Left colon (tissue), 2 donors: Measurements from ENCODE around the gene SAMD11. TPM values are rescaled to one million over a fixed set of nuclear protein-coding genes. Genes with fewer than 3 reads are reported as not detected.

Experiments
- ATAC-seq: fragments of 200-7000 bp; cut with Tn5 transposase; one replicate; pipeline ENCODE4 v1.9.1; 2020; ENCODE audit warnings: mild to moderate bottlenecking, moderate library complexity
- DNase-seq, 2 donors: peaks; one replicate each; pipeline ENCODE4 v3.0.0-alpha.2; 2020
- intact Hi-C, 2 donors: fragments of 100-400 bp; cut with DNase I in 1 of 2; cut with micrococcal nuclease in 1 of 2; formaldehyde crosslinking; loops; one replicate each; pipeline versions ENCODE4 v1.11.2 to v1.14.0; 2022; cut with DNase I, micrococcal nuclease
- total RNA-seq, 2 donors: library from RNA; stranded (reverse); fragmentation: NEBNext Ultra II Directional; extraction: Animal tissue kit (Norgen Biotek cat#: 25700); gene quantifications; one replicate each; pipeline ENCODE4 v1.2.1, GENCODE V29; 2021
- donor health status: DM: no; HTN: no; CAD: no.
- donor health status: DM: yes; HTN: yes; CAD: no.

The SAMD11 gene
- total RNA-seq, 2 donors from 2014 or later: 1.6 to 5.1 TPM

DNA sequence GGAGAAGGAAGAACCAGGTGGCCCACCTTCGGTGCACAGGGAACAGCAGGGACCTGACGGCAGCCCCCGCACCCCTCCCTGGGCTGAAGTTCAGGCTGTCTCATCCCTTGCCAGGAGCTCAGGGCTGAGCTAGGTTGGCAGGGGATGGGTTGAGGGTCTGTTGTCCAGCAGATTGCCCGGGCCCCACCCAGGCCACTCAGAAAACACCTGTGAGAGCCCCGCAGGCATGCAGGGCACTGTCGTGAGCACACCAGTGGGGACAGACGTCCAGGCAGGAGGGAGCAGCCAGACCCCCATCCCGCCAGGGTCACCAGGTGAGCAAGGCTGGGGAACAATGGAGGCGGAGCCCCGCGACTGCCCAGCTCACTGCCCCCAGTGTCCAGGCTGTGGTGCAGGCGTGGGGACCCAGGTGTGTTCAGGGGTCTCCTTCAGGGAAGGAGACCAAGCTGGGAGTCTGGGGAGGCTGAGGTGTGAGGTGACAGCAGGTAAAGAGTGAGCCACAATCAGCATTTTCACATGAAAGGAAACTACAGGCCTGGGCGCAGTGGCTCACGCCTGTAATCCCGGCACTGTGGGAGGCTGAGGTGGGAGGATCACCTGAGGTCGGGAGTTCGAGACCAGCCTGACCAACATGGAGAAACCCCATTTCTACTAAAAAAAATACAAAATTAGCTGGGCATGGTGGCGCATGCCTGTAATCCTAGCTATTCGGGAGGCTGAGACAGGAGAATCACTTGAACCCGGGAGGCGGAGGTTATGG is 9.4 kb upstream of the SAMD11 start:
- peak in 1 of 2 donors; percentile 11 for DNase-seq
- intact Hi-C loops: loop anchor here in 1 of 2 donors (10.0 kb wide), 1 partner anchor 60 kb away; no protein-coding TSS in a partner anchor
- ATAC-seq: no peak

DNA sequence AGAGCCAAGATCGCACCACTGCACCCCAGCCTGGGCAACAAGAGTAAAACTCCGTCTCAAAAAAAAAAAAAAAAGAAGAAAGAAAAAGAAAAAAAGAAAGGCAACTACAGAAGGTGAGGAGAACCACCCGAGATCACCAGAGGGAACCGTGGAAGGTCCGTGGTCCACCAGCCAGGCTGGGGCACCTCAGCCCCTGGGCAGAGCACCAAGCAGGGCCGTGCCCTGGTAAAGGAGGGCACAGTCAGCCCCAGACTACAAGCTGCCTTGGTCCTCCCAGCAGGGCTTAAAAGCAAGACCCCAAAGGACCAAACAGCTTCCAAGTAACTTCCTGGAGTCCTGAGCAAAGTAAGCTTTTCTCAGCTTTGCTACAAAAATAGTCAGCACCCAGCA is 8.8 kb upstream of the SAMD11 start:
- ATAC-seq (no peak), DNase-seq (no peak)
- intact Hi-C loops: loop anchor here in 1 of 2 donors (10.0 kb wide), 1 partner anchor 60 kb away; no protein-coding TSS in a partner anchor

DNA sequence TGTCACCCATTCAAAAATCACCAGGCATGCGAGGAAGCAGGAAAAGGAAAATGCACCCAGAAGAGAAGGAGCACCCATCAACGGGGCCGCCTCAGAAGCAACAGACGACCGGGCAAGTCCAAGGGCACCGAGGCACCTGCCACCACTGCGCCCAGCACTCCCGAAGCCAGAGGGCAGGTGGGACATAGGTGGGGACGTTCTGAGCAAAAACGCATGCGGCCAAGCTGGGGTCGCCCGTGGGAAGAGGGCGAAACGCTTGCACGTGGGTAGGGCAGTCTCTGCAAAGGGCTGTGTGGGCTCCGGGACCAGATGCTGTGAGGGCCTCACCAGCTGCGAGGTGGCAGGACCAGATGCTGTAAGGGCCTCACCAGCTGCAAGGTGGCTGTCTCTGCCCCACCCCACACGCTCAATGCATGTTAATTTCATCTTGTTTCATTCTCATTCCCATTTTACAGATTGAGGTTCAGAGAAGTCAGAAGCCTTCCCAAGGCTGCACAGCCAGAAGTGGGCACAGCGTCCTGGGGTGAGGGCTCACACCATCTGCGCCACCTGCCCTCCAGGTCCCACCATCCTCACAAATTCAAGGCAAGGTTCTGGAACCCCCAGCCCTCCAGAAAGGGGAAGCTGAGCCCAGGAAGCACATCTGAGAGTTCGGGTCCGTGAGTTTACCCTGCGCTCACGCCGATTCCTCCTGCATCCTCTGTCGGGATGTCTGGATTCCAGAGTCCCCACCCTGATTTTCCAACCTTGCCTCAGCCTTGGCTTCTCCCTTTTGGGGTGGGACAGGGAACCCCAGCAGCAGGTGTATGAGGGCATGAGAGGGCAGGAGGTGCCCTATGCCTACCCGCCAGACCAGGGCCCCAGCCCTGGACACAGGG is 8.2 kb upstream of the SAMD11 start:
- DNase-seq (peak in 1 of 2 donors; percentile 14), ATAC-seq (no peak)
- intact Hi-C loops: loop anchor here in 1 of 2 donors (10.0 kb wide), 1 partner anchor 59 kb away; no protein-coding TSS in a partner anchor

DNA sequence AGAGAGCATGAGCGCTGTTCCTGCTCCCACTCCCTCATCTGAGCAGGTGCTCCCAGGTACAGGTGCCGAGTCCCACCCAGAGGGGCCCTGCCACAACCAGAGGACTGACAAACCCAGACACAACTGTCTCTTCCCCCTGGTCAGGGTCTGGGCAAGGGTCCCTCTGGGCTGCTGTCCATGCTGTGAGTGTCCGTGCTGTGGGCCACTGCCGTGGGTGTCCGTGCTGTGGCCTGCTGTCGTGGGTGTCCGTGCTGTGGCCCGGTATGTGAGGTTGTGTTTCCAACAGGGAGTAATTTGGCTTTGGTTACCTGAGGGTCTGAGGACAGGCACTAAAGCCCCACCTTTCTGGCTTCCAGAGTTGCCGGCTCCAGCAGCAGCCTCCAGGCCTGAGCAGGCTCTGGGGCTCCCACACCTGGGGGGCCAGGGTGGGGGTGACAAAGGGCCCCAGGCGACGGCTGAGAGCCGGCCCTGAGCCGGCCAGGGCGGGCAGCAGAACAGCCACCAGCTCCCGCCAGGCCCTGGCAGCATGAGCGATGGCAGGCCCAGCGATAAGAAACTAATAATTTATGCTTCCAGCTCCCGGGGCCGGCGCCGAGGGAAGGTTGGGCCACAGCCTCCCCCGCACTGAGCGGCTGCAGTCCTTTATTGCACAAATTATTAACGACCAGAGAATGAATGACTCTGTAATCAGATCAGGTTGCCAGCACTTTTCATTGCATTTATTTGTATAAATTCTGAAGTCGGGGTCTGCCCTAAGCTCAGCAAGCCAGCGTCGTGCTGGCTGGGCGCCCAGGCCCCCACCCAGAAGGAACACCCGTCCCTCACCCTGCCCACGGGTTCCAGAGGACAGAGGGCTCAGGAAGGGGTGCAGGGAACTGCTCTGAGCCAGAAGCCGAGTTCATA is 7.3 kb upstream of the SAMD11 start:
- intact Hi-C loops: loop anchor here in 1 of 2 donors (10.0 kb wide), 1 partner anchor 58 kb away; no protein-coding TSS in a partner anchor
- ATAC-seq (no peak), DNase-seq (peak in 1 of 2 donors; percentile 3)

DNA sequence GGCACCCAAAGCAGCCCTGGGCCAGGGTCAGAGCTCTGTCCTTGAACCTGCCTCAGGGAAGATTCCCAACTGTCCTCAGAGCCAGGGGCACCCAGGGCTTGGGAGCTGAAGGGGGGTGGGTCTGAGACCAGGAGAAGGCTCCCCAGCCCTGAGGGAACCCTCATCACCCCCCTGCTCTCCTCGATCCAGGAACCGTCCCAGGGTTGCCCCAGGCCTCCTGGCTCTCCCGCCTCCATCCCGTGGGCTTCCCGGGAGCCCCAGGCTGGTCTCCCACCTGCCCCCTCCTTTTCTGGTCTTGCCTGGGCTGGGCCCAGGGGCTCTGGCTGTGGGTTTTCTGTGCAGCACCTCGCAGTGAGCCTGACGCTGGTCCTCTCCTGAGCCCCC is 6.7 kb upstream of the SAMD11 start:
- DNase-seq (no peak), ATAC-seq (no peak)
- intact Hi-C loops: loop anchor here in 1 of 2 donors (10.0 kb wide), 1 partner anchor 58 kb away; no protein-coding TSS in a partner anchor

DNA sequence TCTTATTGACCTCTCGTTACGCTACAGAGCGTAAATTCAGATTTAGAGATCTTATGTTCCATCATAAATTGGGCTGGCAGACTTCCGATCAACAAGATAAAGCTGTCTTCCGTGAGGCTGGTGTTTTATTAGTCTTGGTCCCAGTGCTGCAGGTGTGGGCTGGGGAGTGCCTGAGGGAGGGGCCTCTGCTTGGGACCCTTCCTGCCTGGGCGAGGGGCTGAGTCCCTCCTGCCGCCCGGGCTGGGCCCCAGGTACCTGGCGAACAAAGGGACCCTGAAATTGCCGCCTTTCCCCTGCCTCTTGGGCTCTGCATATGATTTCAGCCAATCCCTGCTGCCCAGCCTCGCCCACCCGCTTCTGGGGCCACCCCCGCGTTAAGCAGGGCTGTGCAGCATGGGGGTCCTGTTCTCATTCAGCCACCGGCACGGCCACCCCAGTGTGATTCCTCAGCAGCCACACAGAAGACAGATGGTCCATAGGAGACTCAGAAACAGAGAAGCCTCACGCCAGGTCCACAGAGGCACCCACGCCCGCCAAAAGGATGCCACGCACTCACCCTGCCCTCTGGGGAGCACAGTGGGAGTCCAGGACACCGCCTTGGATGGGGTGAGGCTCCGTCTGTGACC is 6.1 kb upstream of the SAMD11 start:
- ATAC-seq: no peak
- intact Hi-C loops: loop anchor here in 1 of 2 donors (10.0 kb wide), 1 partner anchor 57 kb away; no protein-coding TSS in a partner anchor
- peak in 1 of 2 donors; percentile 3 for DNase-seq

DNA sequence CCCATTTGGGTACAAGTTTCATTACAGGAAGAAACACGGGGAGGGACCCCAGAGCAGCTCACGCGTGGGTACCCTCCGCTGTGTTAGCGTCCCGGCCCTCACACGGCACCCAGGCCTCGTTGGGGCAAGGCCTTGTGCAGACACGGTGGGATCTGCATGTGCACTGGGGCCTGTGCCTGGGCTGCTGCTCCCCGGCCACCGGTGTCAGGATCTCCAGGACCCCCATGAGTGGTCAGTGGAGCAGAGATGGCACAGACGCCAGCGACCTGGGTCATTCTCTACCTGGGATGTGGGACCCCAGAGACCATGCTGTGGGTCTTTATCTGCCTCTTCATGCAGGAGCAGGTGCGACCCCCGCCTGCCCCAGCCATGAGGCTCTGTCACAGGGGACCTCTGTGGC is 5.4 kb upstream of the SAMD11 start:
- peak in 1 of 2 donors; percentile 3 for DNase-seq
- intact Hi-C loops: loop anchor here in 1 of 2 donors (10.0 kb wide), 1 partner anchor 56 kb away; no protein-coding TSS in a partner anchor
- no peak for ATAC-seq

DNA sequence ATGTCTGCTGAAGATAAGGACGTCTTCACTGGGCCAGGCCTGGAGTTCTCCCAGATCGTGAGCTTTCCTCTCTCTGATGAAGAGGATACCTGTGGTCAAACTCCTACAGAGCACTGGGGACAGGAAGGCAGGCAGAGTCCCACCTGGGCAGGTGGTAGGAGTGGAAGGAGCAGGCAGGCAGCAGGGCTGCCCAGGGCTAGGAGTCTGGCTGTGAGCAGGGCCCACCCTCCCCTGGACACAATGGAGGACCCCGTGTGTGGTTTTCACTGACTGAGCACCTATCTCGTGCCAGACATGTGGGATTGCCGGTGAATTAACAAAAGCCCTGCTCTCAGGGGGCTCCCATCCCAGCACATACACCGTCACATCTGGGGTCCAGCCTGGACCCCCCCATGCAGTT is 4.9 kb upstream of the SAMD11 start:
- DNase-seq: peak in 1 of 2 donors; percentile 1

DNA sequence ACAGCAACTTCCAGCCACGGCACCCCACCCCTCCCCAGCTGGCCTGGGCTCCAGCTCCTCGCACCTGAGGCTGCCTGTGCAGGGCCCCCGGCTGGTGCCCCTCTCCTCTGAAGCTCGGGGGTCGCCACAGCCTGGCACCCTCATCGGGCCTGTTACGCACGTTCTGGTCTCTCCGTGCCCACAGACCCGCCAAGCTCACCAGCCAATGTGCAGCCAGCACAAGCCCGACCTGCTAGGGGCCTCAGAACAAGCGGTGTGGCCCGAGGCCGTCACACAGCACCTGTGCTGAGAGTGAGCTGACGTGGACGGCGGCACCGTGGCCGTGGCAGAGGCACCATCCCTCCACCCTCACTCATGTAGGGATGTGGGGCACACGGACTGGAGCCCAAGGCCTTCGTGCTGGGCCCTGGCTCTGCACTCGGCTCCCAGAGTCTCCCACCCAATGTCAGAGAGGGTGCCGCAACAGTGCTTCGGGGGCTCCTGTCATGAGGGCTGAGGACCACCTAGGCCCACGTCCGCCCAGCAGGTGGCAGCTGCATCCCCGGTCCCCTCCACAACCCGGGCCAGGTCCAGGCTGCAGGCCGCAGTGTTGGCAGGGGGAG is 4.4 kb upstream of the SAMD11 start:
- DNase-seq (no peak), ATAC-seq (no peak)

More for the DNA sequence above, 4.9 kb upstream of the SAMD11 start:
- ATAC-seq: no peak
- intact Hi-C loops: loop anchor here in 1 of 2 donors (10.0 kb wide), 1 partner anchor 56 kb away; no protein-coding TSS in a partner anchor

DNA sequence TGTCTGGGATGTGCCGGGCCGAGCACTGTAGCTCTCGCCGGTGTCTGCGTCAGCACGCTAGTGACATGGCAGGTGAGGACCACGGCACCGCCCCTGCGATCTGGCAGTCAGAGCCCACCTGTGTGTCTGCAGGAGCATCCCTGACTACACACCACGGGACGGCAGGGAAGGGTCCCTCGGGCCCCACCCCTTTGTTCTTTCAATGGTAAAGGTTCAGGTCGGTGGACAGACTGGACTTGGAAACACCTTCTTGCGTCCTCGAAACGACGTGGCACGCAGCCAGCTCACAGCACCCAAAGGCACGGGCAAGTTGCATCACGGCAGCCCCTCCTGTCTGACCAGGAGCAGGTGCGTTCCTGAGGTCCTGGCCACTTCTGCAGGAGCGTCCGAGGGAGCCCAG is 3.7 kb upstream of the SAMD11 start:
- intact Hi-C loops: no loop called here
- no peak for DNase-seq
- ATAC-seq: no peak

More for the DNA sequence above, 4.4 kb upstream of the SAMD11 start:
- intact Hi-C loops: loop anchor here in 1 of 2 donors (10.0 kb wide), 1 partner anchor 55 kb away; no protein-coding TSS in a partner anchor

DNA sequence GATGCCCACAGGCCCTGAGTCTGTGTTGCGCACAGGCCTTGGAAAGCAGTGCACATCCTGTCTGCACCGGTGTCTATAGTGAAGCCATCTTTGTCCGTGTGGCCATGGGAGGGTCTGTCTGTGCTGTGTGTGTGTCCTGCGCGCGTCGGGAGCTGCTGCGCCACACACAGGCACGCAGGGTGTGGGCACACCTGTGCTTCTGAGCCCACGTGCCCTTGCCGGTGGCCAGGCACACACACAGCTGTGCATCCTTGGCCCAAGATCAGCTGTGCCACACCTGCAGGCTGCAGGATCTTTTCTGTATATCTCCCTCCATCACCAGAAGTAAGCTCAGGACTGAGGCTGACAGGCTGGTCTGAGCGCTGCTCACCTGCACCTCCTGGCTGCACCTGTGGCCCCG is 3.2 kb upstream of the SAMD11 start:
- ATAC-seq (peak; percentile 11), DNase-seq (no peak)
- intact Hi-C loops: no loop called here

DNA sequence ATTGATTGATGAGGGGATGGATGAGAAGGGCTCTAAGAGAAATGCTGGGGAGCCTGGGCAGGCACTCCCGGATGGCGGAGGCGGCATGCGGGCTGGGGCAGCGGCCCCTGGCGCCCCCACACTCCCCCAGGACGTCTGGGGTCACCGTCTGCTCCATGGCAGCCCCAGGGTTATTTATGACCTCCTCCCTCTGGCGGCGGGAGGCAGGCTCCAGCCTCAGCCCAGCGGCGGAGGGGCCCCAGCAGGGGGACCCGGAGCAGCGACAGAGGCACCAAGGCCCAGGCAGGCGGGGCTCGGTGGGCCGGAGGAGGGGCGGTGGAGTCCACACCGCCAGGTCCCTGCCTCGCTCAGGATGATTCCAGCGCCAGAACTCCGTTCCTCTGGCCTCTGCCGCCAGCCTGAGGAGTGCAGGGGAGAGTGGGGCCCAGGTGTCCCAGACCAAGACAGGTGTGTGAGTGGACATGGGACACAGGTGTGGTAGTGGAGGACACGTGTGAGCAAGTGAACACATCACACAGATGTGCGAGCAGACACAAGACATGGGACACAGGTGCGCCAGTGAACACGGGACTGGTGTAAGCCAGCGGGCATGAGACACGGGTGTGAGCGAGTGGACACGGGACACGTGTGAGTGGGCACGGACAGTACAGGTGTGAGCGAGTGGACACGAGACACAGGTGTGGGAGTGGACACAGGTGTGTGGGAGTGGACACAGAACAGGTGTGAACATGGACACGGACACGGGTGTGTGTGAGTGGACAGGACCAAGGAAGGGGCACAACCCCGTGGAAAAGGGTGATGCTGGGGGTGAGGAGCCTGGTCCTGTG is 2.5 kb upstream of the SAMD11 start:
- ATAC-seq (peak; percentile 84), DNase-seq (peak; percentile 54 to 77)
- intact Hi-C loops: no loop called here

DNA sequence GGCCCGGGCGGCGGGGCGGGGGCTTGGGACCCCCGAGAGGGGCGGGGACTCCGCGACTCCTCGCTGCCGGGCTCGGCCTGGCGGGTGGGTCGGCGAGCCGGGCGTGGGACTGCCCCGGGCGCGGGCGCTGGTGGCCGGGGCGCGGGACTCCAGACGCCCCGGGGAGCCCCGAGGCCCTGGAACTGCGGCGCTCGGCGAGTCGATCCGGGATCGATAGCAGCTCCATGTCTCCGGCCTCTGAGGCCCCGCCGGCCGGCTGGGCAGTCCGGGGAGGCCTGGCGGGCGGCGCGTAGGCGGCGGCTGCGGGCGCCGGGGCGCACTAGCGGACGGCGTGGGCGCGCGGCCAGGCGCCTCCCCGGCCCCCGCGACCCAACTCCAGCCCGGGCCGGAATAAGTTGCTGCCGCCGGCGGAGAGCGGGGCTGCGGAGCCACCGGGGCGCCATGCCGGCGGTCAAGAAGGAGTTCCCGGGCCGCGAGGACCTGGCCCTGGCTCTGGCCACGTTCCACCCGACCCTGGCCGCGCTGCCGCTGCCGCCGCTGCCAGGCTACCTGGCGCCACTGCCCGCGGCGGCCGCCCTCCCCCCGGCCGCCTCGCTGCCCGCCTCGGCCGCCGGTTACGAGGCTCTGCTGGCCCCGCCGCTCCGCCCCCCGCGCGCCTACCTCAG is 400 bp downstream of the SAMD11 start:
- DNase-seq (no peak), ATAC-seq (no peak)
- intact Hi-C loops: no loop called here

DNA sequence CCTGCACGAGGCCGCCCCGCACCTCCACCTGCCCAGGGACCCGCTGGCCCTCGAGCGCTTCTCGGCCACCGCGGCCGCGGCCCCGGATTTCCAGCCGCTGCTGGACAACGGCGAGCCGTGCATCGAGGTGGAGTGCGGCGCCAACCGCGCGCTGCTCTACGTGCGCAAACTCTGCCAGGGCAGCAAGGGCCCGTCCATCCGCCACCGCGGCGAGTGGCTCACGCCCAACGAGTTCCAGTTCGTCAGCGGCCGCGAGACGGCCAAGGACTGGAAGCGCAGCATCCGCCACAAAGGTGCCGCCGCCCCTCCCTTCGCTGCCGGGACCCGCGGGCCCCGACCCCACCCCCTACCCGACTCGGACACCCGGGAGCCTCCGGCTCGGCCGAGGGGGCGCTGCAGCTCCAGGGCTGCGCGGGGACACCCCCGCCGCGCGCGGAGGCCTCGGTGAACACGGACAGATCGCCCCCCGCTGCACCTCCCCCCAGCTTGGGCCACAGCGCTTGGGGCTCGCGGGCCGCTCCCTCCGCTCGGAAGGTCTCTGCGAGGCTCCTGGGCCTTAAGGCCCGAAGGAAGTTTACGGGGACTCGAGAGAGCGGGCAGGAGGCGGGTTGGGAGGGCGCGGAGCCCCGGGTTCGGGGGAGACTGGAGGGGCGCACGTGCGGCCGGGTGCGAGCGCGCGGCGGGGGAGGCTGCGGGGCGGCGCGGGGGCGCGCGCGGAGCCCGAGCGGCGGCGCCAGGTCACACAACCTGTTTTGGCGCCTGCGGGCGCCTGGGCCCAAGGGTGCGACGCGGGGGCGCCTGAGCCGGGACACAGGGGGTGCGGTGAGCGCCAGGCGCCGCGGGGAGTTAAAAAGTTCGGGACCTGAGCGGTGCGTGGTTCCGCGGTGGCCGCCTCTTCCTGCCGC is 1.2 kb downstream of the SAMD11 start:
- peak in 1 of 2 donors; percentile 49 for DNase-seq
- peak; percentile 18 for ATAC-seq
- intact Hi-C loops: no loop called here
